MM.1S (cell line): ENCODE data around the gene PDE4A.

Experiments used
- EZH2 ChIP-seq: fragments of 300-600 bp; sonication (generic); optimal IDR thresholded peaks from 2 replicates; pipeline ENCODE3; 2017; ENCODE audit warnings: low read depth, mild to moderate bottlenecking, antibody characterized with exemption, low read length, mixed read lengths
- EZH2phosphoT487 ChIP-seq: fragments of 300-600 bp; sonication (generic); IDR thresholded peaks from 2 replicates; pipeline ENCODE4 v1.6.1; 2018; ENCODE audit warnings: antibody characterized with exemption, low read length
- TF ChIP-seq, protein P1 (sequence below): fragments of 300-600 bp; sonication (generic); IDR thresholded peaks from 2 replicates; pipeline ENCODE4 v1.5.1; 2016; ENCODE audit warnings: antibody characterized with exemption, low read length, mixed read lengths

DNA sequence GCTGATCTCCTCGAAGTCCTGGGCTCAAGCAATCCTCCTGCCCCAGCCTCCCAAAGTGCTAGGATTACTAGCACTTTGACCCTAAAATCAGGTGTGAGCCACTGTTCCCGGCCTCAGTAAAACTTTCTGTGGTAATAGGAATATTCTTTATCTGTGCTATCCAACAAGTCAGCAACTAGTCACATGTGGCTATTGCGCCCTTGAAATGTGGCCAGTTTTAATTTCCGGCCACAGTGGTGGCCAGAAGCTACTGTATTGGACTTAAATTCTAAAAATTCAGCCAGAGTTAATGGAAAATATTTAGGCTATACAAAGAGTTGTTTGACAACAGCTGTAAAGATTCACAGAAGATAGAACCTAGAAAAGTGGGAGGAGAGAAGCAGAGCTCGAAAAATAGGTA, 52.9 kb downstream of the PDE4A start:
- TF ChIP-seq, protein P1, sequence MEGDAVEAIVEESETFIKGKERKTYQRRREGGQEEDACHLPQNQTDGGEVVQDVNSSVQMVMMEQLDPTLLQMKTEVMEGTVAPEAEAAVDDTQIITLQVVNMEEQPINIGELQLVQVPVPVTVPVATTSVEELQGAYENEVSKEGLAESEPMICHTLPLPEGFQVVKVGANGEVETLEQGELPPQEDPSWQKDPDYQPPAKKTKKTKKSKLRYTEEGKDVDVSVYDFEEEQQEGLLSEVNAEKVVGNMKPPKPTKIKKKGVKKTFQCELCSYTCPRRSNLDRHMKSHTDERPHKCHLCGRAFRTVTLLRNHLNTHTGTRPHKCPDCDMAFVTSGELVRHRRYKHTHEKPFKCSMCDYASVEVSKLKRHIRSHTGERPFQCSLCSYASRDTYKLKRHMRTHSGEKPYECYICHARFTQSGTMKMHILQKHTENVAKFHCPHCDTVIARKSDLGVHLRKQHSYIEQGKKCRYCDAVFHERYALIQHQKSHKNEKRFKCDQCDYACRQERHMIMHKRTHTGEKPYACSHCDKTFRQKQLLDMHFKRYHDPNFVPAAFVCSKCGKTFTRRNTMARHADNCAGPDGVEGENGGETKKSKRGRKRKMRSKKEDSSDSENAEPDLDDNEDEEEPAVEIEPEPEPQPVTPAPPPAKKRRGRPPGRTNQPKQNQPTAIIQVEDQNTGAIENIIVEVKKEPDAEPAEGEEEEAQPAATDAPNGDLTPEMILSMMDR, result no peak
- no peak for TF ChIP-seq EZH2phosphoT487
- TF ChIP-seq EZH2, result no peak
